Ishikawa (cell line): ENCODE data around the gene FOXF2.

Experiments
- CEBPB ChIP-seq: IDR thresholded peaks from 2 replicates; pipeline ENCODE4 v1.6.1; 2012
- CREB1 ChIP-seq: IDR thresholded peaks from 2 replicates; pipeline ENCODE4 v1.6.1; 2012; ENCODE audit warnings: low read depth
- EGR1 ChIP-seq: IDR thresholded peaks from 2 replicates; pipeline ENCODE4 v1.6.1; 2012
- EP300 ChIP-seq: IDR thresholded peaks from 2 replicates; pipeline ENCODE4 v1.6.1; 2012; ENCODE audit warnings: borderline replicate concordance
- FOXM1 ChIP-seq: IDR thresholded peaks from 2 replicates; pipeline ENCODE4 v1.6.1; 2012; ENCODE audit warnings: low read depth, borderline replicate concordance
- NFIC ChIP-seq: IDR thresholded peaks from 2 replicates; pipeline ENCODE4 v1.6.1; 2012
- RAD21 ChIP-seq: IDR thresholded peaks from 2 replicates; pipeline ENCODE4 v1.6.1; 2012; ENCODE audit warnings: low read depth
- TAF1 ChIP-seq: IDR thresholded peaks from 2 replicates; pipeline ENCODE4 v1.6.1; 2012; ENCODE audit warnings: low read depth, mild to moderate bottlenecking
- TCF12 ChIP-seq: IDR thresholded peaks from 2 replicates; pipeline ENCODE4 v1.6.1; 2012; ENCODE audit warnings: low read depth
- TEAD4 ChIP-seq: IDR thresholded peaks from 2 replicates; pipeline ENCODE4 v1.6.1; 2012
- YY1 ChIP-seq: IDR thresholded peaks from 2 replicates; pipeline ENCODE4 v1.6.1; 2012; ENCODE audit warnings: low read depth
- ZBTB7A ChIP-seq: IDR thresholded peaks from 2 replicates; pipeline ENCODE4 v1.6.1; 2012; ENCODE audit warnings: low read depth
- TF ChIP-seq, protein P1 (sequence below): IDR thresholded peaks from 2 replicates; pipeline ENCODE4 v1.6.1; 2012
- TF ChIP-seq, protein P2 (sequence below): IDR thresholded peaks from 2 replicates; pipeline ENCODE4 v1.6.1; 2012
- TF ChIP-seq, protein P3 (sequence below): IDR thresholded peaks from 2 replicates; pipeline ENCODE4 v1.6.1; 2012; ENCODE audit warnings: low read depth, mild to moderate bottlenecking

FOXF2 gene

DNA sequence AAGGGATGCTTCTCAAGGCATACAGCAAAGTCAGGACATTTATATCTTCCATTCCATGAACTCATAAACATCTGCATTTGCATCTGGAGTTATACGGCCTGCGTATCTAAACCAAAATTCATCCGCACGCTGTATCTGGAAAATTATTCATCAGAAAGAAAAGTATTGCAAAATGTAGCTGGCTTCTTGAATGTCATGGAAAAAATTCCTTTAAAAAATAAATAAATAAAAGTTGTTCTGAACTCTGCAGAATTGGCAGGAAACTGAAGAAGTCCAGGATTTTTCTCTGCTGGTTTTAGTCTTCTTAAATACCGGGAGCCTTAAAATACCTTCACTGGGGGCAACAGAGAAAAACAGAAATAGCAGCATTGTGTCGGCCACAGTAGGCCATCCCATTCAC lies 23.7 kb upstream of the FOXF2 start:
- TF ChIP-seq EGR1, result no peak
- TF ChIP-seq FOXM1, result no peak
- no peak for TF ChIP-seq TCF12
- TF ChIP-seq CEBPB, result no peak
- TF ChIP-seq, protein P1, sequence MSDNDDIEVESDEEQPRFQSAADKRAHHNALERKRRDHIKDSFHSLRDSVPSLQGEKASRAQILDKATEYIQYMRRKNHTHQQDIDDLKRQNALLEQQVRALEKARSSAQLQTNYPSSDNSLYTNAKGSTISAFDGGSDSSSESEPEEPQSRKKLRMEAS, result no peak
- TF ChIP-seq TEAD4, result no peak
- TF ChIP-seq, protein P2, sequence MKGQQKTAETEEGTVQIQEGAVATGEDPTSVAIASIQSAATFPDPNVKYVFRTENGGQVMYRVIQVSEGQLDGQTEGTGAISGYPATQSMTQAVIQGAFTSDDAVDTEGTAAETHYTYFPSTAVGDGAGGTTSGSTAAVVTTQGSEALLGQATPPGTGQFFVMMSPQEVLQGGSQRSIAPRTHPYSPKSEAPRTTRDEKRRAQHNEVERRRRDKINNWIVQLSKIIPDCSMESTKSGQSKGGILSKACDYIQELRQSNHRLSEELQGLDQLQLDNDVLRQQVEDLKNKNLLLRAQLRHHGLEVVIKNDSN, result no peak
- no peak for TF ChIP-seq TAF1
- TF ChIP-seq YY1, result no peak
- TF ChIP-seq EP300, result no peak
- TF ChIP-seq, protein P3, sequence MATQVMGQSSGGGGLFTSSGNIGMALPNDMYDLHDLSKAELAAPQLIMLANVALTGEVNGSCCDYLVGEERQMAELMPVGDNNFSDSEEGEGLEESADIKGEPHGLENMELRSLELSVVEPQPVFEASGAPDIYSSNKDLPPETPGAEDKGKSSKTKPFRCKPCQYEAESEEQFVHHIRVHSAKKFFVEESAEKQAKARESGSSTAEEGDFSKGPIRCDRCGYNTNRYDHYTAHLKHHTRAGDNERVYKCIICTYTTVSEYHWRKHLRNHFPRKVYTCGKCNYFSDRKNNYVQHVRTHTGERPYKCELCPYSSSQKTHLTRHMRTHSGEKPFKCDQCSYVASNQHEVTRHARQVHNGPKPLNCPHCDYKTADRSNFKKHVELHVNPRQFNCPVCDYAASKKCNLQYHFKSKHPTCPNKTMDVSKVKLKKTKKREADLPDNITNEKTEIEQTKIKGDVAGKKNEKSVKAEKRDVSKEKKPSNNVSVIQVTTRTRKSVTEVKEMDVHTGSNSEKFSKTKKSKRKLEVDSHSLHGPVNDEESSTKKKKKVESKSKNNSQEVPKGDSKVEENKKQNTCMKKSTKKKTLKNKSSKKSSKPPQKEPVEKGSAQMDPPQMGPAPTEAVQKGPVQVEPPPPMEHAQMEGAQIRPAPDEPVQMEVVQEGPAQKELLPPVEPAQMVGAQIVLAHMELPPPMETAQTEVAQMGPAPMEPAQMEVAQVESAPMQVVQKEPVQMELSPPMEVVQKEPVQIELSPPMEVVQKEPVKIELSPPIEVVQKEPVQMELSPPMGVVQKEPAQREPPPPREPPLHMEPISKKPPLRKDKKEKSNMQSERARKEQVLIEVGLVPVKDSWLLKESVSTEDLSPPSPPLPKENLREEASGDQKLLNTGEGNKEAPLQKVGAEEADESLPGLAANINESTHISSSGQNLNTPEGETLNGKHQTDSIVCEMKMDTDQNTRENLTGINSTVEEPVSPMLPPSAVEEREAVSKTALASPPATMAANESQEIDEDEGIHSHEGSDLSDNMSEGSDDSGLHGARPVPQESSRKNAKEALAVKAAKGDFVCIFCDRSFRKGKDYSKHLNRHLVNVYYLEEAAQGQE, result no peak
- TF ChIP-seq CREB1, result no peak
- TF ChIP-seq RAD21, result no peak
- no peak for TF ChIP-seq ZBTB7A
- no peak for TF ChIP-seq NFIC

DNA sequence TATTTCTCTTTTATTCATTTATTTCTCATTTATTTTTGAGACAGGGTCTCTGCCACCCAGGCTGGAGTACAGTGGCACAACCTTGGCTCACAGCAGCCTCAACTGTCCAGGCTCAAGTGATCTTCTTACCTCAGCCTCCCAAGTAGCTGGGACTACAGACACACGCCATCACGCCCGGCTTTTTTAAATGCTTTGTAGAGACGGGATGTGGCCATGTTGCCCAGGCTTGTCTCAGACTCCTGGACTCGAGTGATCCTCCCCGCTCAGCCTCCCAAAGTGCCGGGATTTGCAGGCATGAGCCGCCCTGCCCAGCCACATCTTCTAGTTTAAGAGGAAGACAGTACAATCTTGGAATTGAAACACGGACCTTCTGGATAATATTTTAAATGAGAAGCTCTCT lies 21.6 kb upstream of the FOXF2 start:
- TF ChIP-seq YY1 (no peak), CEBPB (no peak), FOXM1 (no peak), NFIC (no peak), EP300 (no peak)

DNA sequence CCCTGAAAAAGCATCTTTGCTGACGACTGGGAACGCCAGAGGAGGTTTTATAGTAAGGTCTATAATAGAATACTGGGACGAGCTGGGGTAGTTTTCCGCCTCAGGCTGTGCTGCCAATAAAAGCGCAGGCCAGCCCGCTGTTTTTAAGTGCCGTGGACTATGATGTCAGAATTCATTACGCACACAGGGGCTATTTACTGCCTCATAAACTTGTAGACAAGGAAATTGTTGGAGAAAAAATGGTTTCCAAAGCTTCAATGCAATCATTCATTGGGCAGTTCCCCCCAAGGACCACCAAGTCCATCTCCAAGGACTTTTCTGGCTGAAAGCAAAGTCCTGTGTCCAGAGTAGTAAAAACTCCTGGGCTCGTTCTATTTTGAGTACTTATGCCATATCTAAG lies 20.4 kb upstream of the FOXF2 start:
- TF ChIP-seq, protein P2, result no peak
- TF ChIP-seq CEBPB (no peak), EGR1 (no peak), RAD21 (no peak), TEAD4 (no peak), TCF12 (no peak), NFIC (no peak), TAF1 (no peak), CREB1 (no peak), ZBTB7A (no peak), YY1 (no peak), FOXM1 (no peak), EP300 (no peak)
- TF ChIP-seq, protein P3, result no peak
- TF ChIP-seq, protein P1, result no peak

DNA sequence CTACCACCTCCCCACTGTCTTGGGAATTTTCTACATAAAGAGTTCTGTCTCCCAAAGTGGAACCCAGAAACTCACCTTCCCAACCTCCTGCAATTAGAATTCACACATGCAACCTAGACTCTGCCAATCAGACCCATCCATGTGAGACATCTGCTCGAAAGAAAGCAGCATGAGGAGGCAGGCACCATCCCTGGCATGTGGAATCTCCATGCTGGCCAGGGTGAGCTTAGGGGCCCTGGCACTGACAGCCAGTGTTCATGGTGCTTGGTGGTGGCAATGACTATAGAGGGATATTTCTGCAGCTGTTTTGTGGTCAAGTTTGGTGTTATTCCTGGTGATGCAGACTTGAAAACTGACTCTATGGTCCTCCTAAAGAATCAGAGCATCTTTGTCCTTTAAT lies 17.4 kb upstream of the FOXF2 start:
- TF ChIP-seq, protein P2, result no peak
- TF ChIP-seq EGR1, result no peak
- no peak for TF ChIP-seq YY1
- TF ChIP-seq, protein P1, result no peak
- TF ChIP-seq CREB1, result no peak
- TF ChIP-seq ZBTB7A, result no peak
- no peak for TF ChIP-seq RAD21
- no peak for TF ChIP-seq CEBPB
- TF ChIP-seq NFIC, result no peak
- TF ChIP-seq FOXM1, result no peak
- TF ChIP-seq, protein P3, result no peak
- no peak for TF ChIP-seq TEAD4
- no peak for TF ChIP-seq TAF1
- no peak for TF ChIP-seq TCF12
